ENCODE results near the gene CNPPD1. TPM values are rescaled to one million over a fixed set of nuclear protein-coding genes. Genes with fewer than 3 reads are reported as not detected.

CNPPD1 gene
- total RNA-seq, 1 donor from 2014 or later, result 81.2 TPM

DNA sequence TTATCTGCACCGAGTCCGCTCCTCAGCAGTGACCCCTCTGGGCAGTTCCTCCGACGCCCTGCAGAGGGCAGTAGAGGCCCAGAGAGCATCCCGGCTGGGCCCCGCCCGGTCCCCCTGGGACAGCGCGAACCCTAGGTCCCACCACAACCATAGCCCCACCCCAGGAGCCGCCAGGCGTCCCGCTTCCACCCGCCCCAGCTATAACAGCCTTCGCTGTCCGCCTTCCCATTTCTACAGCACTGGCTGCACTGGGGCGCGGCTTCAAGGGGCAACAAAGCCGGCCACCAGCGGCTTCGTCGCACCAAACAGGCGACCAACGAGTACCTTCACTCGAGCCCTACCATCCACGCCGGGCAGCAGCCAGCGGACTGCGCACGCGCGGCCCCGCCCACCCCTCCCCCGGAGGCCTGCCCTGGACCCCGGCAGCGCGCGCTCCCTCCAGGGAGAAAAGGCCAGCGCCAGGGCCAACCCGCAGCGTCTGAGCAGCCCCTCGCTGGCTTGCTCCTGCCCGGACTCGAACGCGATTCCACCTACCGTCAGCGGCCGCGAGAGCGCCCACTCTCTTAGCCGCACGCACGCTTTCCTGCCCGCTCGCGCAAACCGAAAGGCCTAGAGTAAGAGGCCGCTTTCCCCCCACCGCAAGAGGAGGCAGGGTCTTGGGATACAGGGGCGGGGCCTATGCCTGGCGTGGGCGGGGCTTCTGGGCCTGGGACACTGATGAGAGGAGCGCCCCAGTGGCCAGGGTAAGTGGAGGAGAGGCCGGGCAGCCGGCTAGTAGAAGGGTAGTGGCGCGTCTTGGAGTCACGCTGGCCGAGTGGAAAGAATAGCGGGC, 16.3 kb downstream of the CNPPD1 start, which contains the start of gene NHEJ1:
Gene NHEJ1, minus strand, starts transcription at position 630 of the 832 bp plus-strand sequence. CDS start 2,453 bp downstream, outside the sequence.
- peak; percentile 97 for DNase-seq (ENCODE audit: low spot score)

DNA sequence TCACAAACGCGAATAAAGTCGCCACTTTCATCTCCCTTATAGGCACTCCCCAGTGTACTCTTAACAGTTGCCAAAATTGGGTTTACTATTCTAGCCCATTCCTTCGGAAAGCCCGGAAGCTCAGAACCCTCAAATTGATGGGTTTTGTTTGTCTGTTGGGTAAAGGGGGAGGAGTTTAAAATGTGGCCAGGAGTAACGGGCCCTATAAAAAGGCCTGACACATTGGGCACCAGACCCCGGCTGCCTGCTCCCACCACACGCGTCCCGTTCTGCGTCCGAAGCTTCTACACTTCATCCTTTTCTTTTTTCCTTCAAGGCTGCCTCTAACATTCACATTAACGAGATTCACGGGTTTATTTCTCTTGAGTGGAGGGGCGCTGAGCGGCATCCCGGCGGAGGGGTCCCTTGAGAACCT, 16.9 kb downstream of the CNPPD1 start:
- DNase-seq (ENCODE audit: low spot score), result no peak

DNA sequence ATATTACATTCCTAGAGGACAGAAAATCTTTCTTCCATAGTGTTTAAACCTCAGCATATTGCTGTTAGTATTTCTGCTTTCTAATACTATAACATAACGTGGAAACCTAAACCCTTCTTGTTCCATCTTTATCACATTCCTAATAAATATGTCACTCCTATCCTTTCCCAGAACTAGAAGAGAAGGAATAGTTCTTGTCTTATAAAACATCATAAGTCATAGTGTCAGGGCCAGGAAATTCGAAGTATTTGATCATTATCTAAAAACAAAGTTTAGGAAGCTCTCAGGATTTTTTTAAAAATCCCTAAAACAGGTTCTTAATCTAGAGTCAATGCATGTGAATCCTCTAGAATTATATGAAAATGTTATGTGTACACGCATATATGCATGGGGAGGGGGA, 18.1 kb downstream of the CNPPD1 start:
- DNase-seq (ENCODE audit: low spot score), result no peak

DNA sequence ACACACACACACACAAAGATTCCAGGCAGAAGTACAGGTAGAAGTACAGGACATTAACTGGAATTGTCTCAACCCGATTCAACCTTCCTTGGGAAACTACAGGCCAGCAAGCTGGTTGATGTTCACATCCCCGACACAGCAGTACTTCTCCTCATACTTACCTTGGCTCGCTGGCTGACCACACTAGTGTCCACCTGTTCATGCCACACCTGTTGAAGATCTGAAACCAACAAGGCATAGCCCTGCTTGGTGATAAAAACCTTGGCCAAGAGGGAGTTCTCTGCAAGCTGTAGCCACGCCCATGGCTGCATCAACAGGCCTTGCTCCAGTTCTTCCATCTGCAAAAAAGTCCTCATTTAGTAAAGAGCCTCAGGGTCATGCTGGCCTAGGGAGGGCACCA, 18.7 kb downstream of the CNPPD1 start:
- DNase-seq (ENCODE audit: low spot score), result no peak

DNA sequence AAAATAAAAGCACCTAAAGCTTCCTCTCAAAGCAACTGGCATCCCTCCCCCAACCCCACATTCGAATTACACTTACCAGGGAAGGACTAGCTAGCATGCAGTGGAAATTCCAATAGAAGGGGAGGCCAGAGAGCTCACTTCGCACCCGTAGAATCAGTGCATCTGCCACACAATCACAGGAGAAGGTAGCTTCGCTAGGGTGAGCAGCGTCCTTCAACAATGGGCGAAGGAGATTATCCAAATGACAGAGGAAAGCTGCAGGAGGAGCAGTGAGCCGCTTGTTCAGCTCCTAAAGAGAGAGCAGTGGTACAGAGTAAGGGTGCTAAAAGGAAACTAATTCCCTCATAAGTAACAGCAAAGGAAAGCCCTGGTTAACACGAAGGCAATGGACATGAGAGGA, 19.3 kb downstream of the CNPPD1 start:
- no peak for DNase-seq (ENCODE audit: low spot score)

DNA sequence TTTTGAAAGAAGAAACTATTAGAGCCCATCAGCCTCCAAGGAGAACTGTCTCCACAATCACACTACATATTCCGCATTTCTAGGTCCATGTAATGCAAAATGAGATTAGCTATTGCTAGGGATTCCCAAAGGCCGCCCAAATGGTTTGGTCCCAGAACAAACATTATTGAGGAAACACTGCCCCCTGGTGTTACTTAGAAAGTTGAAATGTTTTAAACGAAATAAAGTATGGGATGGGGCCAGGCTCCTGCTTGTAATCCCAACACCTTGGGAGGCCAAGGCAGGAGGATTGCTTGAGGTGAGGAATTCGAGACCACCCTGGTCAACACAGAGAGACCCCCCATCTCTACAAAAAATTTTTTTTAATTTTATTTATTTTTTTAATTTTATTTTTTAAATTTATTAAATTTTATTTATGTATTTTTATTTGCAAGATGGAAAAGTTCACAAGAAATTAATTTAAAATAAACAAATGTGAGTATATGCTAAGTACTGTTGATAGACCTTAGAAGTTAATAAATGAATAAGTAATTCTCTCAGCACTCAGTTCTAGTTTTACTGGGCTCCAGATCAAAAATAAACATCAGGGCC, 21.6 kb downstream of the CNPPD1 start:
- DNase-seq (ENCODE audit: low spot score), result peak; percentile 46

DNA sequence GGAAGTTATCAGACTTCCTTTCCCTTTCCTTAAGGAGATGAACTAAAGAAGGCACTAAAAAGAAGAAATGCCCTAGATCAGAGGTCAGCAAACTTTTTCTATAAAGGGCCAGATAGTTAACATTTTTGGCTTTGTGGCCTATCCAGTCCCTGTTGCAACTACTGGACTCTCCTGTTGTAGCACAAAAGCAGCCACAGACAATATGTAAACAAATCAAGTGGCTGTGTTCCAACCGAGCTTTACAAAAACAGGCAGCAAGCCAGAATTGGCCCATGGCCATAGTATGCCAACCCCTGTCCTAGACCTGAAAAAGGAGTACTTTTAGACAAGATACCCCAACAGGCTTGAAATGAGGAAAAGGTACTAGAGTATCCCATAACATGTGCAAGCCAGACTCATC, 27.1 kb downstream of the CNPPD1 start:
- DNase-seq (ENCODE audit: low spot score), result no peak

DNA sequence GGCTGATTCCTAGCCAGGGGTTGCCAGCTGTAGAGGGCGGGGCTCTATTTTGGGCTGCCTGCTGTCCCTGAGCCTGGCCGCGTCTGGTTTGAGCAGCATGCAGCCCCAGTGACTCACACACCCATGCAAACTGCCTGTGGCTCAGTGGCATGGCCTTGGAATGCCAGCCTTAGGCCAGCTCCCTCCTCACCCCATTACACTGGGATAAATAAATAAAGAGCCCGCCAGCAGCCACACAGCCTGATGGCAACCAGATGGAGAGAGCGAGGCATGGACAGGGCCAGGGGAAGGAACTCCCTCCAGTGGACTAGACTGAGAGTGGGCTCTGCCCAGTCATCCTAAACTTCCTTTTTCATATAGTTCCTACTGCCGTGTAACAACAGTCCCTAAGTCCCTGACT, 34.4 kb downstream of the CNPPD1 start:
- no peak for DNase-seq (ENCODE audit: low spot score)

DNA sequence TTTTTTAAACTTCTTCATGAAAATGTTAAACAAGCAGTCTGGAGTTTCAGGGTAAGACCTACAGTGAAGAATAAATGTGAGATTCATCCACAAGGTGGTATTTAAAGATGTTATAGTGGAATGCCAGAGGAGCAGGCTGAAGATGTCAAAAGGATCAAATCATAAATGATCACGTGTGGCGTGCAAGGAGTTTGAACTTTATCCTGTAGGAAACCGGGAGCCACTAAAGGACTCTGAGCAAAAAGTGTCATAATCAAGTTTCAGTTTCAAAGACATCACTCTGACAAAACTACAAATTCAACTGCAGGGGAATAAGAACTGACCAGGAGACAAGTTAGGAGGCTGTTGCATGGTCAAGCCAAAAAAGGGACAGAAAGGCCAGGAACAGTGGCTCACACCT, 36.0 kb downstream of the CNPPD1 start:
- DNase-seq (ENCODE audit: low spot score), result no peak

DNA sequence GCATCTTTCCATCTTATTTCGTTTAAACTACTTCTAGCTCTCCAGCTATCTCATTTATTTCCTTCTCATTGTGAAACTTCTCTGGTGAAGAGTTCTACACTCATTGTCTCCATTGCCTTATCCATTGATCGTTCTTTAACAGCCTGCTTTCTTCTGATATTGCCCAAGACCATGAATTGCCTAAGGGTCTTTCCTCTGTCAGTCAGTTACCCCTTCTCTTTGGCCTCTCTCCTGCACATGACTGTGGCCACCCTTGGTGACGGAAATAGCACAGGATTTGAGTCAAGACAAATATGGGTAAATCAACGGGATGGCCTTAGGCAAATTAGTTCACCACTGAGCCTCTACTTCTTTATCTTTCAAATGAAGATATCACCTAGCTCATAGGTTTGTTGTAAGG, 42.7 kb downstream of the CNPPD1 start:
- no peak for DNase-seq (ENCODE audit: low spot score)

DNA sequence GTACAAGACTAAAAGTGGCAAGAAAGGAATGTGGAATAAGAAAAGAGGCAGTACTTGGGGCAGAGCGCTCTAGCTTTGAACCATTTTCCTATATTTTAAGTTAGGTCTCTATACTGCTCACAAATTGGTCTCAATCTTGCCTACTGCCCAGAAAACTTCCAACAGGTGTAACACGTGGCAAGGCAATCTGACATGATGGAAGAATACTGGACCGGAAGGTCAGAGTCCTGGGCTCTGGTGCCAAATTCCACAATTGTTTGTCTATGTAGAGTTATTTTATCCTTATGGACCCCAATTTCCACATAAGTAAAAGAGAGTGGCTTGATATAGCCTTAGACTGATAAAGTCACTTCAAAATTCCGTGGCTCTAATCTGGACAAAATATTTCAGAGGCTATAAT, 45.0 kb downstream of the CNPPD1 start:
- no peak for DNase-seq (ENCODE audit: low spot score)

DNA sequence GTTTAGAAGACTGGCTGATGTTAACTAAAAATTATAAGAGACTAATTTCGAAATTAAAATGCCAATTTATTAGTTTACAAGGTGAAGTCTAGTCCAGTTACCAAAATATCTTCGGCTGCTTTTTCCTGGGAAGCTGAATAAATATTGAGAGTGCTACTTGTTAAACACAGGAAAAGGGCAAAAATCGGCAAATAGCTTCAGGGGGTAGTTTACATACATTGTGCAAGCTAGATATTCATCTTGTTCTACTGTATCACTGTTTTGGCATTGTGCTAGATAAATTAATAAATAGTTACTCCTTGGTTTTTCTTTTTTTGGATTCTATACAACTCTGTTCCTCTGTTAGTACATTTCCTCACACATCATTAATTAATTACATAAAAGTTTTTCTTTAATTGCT, 45.4 kb downstream of the CNPPD1 start:
- no peak for DNase-seq (ENCODE audit: low spot score)

DNA sequence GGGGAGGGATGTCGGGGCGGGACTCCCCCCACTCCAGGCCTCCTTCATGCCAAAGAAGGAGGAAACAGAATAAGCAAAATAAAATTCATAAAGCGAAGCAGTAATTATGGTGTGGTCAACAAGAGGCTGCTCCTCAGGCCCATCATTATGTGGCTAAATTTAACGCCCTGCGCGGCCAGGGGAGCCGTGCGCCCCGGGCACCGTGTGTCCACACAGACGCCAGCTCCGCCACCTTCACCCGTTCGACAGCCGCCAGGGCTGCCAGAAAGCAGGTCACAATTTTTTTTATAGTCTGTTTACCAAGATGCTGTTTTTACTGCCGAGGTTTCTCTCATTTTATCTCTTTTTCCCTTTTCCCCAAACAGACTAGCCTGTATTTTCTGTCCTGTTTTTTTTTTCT, 47.1 kb downstream of the CNPPD1 start:
- no peak for DNase-seq (ENCODE audit: low spot score)

DNA sequence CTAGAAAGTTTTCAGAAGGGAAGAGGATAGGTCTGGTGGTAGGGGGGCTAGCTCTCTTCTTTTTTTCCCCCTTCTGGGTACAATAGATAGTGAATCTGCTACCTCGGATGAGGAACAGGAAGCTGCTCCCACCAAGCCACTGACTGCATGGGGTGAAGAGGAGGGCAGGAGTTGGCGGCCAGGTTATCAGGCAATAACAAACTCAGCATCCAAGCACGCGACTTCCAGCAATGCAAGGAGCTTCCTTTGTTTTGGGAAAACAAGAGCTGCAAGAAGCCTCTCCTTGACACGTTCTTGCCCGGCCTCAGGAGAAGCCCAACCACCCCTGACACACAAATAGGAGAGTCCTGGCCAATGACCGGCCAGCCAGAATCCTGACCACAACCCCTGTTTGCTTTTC, 48.3 kb downstream of the CNPPD1 start:
- no peak for DNase-seq (ENCODE audit: low spot score)

DNA sequence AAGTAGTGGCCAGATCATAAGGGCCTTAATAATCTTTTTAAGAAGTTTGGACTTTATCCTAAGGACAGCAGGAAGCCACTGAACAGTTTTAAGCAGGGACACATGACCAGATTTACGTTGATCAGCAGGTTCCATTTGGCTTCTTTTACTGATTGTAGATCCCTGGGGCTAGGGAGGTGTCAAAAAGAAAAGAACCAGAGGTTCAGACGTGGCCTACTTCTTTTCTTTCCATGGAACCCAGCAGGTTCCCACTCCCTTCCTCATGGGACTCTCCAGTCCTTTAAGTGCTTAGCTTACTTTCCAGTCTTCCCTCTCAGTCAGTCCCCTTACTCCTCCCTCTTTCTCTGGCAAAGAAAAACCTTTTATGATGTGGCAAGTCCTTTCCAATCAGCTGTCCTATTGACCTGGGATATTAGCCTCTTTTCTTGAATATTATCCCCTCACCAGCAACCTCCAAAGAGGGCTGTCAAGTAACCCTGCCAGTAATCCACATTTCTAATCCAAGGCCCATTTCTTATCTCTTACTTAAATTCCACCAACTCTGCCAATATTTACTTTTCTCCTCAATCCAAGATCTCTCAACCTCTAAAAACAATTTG, 49.6 kb downstream of the CNPPD1 start:
- no peak for DNase-seq (ENCODE audit: low spot score)

DNA sequence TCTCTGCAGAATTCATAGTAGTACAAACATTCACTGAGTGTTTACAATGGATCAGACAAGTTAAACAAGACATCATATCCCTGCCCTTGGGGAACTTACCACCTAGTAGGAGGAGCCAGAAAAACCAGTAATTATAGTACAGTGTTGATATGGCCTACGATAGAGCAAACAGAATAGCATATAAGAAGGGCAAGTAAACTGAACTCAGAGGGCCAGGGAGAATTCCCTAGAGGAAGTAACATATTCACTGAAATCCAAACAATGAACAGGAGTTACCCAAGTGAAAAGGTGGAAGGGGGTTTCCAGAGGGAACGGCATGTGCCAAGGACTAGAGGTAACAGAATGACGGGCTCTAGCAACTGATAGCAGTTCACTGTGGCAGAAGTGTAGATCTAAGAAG, 50.2 kb downstream of the CNPPD1 start:
- DNase-seq (ENCODE audit: low spot score), result no peak

DNA sequence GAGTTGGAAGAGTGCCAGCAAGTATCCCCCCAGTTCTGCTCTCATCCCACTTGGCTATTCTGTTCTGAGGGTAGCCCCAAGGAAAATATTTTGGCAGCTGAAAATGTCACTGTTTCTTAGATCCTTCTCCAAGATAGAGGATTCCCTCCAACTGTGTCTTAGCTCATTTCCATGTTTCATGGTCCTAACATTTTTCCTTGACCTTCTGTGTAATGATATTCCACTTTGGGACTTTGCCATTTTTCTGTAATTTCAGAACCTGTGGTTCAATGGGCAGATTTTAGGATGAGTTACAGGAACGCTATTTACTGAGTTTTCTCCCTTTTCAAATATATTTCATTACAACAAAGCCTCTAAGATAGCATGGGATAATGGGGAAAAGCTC, 50.8 kb downstream of the CNPPD1 start:
- DNase-seq (ENCODE audit: low spot score), result no peak

DNA sequence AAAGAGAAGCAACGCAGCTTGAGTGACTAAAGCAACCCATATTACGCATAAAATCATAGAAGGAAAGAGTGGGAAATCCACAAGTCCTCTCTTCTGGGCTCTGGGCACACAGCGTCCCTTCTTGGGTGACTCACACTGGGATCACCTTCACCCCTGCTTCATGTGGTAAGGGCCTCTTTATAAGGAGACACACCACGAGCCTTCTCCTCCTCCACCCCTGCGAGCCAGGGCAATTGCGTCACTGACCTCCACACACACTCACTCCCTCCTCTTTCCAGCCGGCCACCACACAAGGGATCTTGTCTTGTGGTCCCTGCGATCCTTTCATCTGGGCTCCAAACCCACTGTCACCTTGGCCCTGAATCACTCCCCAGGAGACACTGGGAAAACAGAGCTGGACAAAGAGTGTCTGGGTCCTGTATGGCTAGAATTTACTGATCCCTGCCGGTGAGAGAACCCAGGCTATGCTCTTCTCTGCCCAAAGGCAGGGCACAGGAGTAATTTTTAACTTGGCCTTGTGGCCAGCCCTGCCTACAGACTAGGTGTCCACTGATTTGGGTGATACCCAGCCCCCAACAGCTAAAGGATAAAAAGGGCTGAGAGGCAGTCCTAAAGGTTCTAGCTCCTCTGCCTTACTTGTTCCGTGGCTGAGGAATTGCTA, 51.4 kb downstream of the CNPPD1 start:
- DNase-seq (ENCODE audit: low spot score), result peak; percentile 28

DNA sequence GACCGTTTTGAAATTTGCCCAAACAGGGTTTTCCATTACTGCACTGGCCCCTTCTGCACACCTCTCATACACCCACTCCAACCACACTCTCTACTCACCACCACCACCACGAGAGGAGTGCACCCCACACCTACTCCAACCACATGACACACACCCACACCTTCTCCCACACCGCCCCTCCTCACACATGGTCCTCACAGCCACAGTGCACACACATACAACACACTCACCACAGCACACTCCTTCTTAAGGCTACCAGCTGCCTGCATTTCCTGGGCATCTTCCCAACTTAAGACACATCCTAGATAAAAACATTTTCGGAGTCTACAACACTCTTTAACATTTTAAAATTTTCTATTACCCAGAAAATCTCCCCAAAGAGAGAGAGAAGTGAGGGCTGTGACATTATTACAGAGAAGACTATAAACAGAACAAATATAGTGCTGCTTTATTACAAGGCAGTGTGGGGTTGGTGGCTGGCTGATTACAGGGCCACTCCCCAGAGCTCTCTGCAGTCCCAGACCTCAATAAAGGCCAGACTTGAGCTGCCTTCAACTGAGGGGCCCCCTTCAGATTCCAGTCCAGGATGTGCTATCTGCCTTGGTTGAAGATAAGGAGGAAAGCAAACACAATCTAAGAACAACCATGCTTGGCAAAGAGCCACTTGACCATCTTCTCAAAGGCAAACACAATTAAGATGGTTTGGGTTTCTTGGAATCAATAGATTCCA, 52.2 kb downstream of the CNPPD1 start:
- DNase-seq (ENCODE audit: low spot score), result no peak

DNA sequence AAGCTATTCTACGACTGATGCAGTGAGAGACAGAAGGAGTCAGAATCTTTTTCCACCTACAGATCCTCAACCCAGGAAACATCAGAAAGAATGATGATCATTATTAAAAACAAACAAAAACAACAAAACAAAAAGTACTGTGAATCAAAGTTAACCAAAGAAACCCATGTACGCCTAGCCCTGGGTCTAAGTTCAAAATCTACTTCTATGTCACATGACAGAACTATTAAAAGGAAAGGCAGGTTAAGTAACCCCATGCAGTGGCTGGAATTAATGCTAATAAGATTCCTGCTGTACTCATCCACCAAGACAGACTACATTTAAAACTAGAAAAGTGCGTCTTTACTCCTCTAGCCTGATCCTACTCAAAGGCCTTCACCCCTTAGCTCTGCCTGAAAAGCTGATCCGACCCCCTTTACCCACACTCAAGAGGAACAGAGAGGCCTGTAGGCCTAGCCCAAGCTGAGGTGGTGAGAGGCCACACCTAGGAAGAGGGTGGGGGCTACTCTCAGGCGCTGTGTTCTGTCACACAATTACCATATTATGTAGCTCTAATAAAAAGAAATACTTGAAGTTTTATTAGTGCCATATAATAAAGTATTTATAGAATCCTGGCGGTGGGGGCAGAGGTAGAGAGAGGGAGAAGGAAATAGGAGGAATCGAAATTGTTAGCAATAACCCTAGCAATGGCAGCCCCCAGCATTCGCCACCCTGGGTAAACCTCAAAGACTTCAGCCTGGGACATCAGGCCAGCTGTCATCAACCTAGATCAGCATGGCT, 53.2 kb downstream of the CNPPD1 start:
- DNase-seq (ENCODE audit: low spot score), result no peak
